HG03196 (cell line): Measurements from ENCODE around the gene CUL7.
A peak's percentile ranks its signal among the peaks of the same experiment; 100 is the strongest.
"Not testable (repeated sequence)": the region's sequence is repeated elsewhere in the genome, so short reads cannot be mapped to it uniquely, and the experiment has no call there.

Source experiments
- ATAC-seq: cut with Tn5 transposase; IDR thresholded peaks from one replicate; pipeline ENCODE4 v1.9.1; 2021; ENCODE audit not compliant: unreplicated experiment

CUL7 gene

DNA sequence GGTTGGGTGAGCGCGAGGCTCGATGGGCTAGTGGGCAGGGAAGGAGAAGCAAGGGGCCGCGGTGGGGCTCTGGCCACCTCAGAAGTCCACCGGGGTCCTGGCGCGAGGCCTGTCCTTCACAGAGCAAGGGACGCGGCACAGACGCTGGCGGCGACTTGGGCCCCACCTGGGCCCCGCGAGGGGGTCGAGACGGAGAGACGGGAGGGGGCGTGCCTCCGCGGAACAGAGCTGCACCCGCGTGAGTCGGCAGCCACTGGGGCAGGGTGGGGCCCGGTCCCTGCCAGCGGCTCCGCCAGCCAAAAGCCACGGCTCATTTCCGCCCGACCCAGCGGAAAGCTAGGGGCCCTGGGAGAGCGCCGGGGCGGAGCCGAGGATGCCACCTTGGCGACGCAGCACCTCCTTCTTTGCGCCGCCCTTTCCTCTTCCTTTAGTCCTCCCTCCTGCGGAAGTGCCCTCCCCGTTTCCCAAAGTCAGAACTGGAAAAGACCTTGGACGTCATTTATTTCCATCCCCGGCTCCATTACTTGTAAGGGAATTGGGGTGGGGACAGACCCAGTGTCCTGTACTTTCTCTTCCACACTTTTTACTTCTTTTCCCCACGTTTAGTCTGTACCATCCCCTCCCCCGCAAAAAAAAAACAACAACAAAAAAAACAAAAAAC is at the start of gene CUL7:
Gene CUL7 (minus strand): TSS at position 307 of the 661 bp plus-strand sequence. CDS start 1,063 bp downstream, outside the sequence.
- ATAC-seq = peak; percentile 75

- no peak for ATAC-seq
These were observed 47.8 kb upstream of the CUL7 start for GRCh38 chr6:43101497-43101896.

GRCh38 chr6:43097502-43097901 is 43.9 kb upstream of the CUL7 start:
- ATAC-seq = no peak

GRCh38 chr6:43097098-43097489 is 43.4 kb upstream of the CUL7 start:
- ATAC-seq = no peak

DNA sequence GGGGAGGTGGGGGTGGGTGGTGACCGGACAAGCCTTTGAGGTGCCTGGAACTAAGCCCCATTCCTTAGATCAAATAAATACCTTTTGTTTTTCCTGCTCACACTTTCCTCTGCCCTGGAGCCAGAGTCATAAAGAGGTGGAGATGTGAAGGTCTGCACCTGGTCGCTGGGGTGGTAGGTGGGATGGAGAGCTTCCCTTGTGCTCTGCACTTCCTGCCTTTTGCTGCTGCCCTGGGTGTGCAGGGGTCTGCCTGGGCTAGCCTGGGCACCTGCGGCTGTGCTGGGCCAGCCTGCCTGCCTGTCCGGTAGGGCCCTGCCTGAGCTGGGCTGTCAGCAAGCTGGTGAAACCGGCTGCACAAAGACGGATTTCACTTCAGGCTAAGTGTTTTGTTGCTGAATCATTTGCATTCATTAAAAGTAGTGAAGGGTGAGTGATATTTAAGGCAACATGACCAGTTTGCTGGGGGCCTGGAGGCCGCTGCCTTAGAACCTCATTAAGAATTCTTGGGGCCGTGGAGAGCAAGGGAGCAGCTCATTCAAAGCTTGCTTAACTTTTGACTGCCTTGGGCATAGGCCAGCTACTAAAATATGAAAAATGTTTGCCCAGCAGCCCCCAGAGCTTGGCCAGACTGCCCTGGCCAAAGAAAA is 42.9 kb upstream of the CUL7 start:
- ATAC-seq = no peak

DNA sequence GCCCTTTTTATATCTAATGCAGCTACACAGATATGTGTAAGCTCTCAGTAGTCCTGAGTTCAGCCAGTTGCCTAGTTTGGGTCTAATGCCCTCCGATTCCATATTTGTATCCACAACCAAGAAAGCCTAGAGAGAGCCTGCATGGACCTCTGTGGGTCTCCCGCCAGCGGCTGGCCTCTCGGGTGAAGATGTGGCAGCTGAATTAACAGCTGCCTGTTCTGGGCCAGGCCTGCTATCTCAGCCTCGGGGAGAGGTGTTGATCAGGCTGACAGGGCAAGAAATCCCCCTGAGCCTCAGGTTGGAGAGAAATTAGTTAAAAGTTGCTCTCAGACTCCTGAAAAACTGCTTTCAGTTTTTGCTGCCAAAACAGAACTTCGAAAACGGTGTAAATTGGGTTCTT is 42.3 kb upstream of the CUL7 start:
- ATAC-seq = no peak

DNA sequence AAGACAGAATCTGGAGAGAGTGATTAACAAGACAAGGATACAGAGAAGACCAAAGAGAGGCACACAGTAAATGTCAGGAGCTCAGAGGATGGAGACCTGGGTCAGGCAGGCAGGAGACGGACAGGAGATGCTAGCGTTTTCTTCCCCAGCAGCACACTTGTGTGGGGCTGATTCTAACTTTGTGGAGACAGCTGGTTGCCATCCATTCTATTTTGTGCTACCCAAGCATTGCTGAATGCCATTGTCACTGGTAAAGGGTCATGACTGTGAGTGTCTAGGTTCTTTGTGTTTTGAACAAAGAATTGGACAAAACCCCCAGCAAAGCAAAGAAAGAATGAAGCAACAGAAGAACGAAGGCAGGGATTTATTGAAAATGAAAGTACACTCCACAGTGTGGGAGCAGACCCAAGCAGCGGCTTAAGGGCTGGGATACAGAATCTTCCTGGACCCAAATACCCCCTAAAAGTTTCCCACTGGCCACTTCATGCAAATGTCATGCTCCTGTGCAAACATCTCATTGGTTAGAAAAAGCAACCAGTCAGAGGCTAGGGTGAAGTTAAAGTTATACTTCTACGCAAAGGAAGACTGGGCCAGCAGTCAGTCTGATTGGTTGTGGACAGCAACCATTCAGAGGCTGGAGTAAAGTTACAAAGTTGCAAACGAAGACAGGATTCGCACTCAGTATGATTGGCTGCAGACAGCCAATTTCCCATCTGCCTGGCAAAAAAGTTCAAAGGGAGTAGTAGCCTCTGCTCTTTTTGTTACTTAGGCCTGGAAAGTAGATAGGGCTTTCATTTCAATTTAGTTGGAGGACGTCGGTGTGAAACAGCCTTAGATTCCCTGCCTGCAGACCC is 40.0 kb upstream of the CUL7 start:
- ATAC-seq = no peak

GRCh38 chr6:43092635-43093034 is 39.0 kb upstream of the CUL7 start:
- ATAC-seq = no peak

- ATAC-seq = no peak
These were observed 37.9 kb upstream of the CUL7 start for GRCh38 chr6:43091436-43091991.

- ATAC-seq = no peak
These were observed 37.4 kb upstream of the CUL7 start for GRCh38 chr6:43091020-43091419.

GRCh38 chr6:43090559-43090956 is 36.9 kb upstream of the CUL7 start:
- no peak for ATAC-seq

DNA sequence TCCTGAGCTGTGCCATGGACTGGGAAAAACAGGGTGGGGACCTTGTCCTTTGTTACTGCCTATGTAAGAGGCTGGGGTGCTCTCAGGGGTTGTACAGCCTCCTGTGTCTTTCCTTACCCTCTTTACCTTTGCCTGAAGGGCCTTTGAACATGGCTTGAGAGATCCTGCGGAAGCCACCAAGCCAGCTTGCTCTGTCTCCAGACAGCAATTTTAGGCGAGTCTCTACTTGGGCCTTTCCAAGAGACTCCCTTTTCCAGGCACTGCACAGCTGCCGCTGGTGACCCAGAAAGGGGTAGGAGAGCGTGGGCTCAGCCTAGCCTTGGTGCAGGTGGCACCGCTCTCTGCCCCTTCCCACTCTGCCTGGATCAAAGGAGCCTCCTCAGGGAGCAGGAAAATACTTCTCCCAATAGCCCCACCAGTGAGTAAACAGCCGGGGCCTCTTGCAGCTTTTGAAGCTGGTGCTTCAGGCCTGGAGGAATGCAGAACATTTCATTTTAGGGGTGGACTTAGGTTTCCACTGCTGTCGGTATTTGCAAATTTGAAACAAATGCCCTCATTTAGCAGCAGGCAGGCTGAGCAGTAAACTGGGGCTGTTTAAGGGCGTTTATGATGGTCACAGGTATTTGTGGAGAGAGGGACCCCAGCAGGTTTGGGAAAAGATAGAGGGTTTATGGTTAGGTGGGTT is 36.4 kb upstream of the CUL7 start:
- no peak for ATAC-seq

GRCh38 chr6:43089467-43089866 is 35.8 kb upstream of the CUL7 start:
- ATAC-seq = no peak

GRCh38 chr6:43088654-43089056 is 35.0 kb upstream of the CUL7 start:
- ATAC-seq = no peak

GRCh38 chr6:43086022-43086658 is 32.5 kb upstream of the CUL7 start:
- ATAC-seq = peak; percentile 54

- ATAC-seq = no peak
These were observed 29.4 kb upstream of the CUL7 start for GRCh38 chr6:43082806-43083655.

DNA sequence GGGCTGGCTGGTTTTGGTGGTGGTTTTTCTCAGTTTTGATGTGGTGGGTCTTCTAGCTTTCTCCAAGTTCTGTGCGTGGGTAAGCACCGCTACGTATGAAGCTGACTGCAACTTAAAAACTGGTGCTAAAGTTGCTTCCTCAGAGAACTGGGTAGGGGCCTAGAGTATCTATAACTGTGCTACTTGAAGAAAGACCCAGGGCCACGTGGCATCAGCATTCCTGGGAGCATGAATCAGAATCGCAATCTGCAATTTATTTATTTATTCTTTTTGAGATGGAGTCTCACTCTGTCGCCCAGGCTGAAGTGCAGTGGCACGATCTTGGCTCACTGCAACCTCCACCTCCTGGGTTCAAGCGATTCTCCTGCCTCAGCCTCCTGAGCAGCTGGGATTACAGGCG is 28.3 kb upstream of the CUL7 start:
- ATAC-seq = not testable (repeated sequence)

- no peak for ATAC-seq
These were observed 27.4 kb upstream of the CUL7 start for GRCh38 chr6:43081043-43081442.

GRCh38 chr6:43078691-43079090 is 25.0 kb upstream of the CUL7 start:
- ATAC-seq = no peak
